Neuron (in vitro differentiated cells): ENCODE data around the gene KDM2A.

Experiments
- H2AFZ ChIP-seq: one replicate; pipeline ENCODE4 v1.6.1; 2013; ENCODE audit warnings: low read depth, mild to moderate bottlenecking, inconsistent platforms, low read length, moderate library complexity
- H3K27me3 ChIP-seq: one replicate; pipeline ENCODE4 v1.6.1; 2013; ENCODE audit warnings: low read length; ENCODE audit not compliant: insufficient read depth
- H3K36me3 ChIP-seq: one replicate; pipeline ENCODE4 v1.6.1; 2013; ENCODE audit warnings: low read length; ENCODE audit not compliant: insufficient read depth
- H3K4me1 ChIP-seq: one replicate; pipeline ENCODE4 v1.6.1; 2013; ENCODE audit warnings: low read length; ENCODE audit not compliant: insufficient read depth
- H3K4me3 ChIP-seq: 2 replicates; pipeline ENCODE4 v1.5.1; 2013; ENCODE audit warnings: mild to moderate bottlenecking, low read length, moderate library complexity
- H3K9me3 ChIP-seq: one replicate; pipeline ENCODE4 v1.6.1; 2013; ENCODE audit warnings: low read length

Gene KDM2A

GRCh38 chr11:67272327-67273259 lies 153.5 kb downstream of the KDM2A start:
- no peaks in the 10 kb centered on the region for H3K27me3 ChIP-seq
- H3K4me3 ChIP-seq, result no peak overlapping the region
- H2AFZ ChIP-seq, result no peak overlapping the region
- H3K36me3 ChIP-seq, result peaks cover 18% of the 10 kb centered on the region
- no peaks in the 10 kb centered on the region for H3K9me3 ChIP-seq
- peaks cover 34% of the 10 kb centered on the region for H3K4me1 ChIP-seq

- no peaks in the 10 kb centered on the region for H3K9me3 ChIP-seq
- peaks cover 15% of the 10 kb centered on the region for H3K36me3 ChIP-seq
- H2AFZ ChIP-seq, result no peak overlapping the region
- H3K27me3 ChIP-seq, result no peaks in the 10 kb centered on the region
- H3K4me1 ChIP-seq, result peaks cover 28% of the 10 kb centered on the region
- no peak overlapping the region for H3K4me3 ChIP-seq
These were observed 154.4 kb downstream of the KDM2A start for GRCh38 chr11:67273260-67273990.

- Histone ChIP-seq H3K4me1 (peaks cover 14% of the 10 kb centered on the region), H3K27me3 (no peaks in the 10 kb centered on the region), H3K36me3 (peaks cover 19% of the 10 kb centered on the region), H3K9me3 (no peaks in the 10 kb centered on the region), H3K4me3 (no peak overlapping the region), H2AFZ (no peak overlapping the region)
These were observed 155.9 kb downstream of the KDM2A start for GRCh38 chr11:67274768-67275605.

GRCh38 chr11:67275606-67276409 lies 156.7 kb downstream of the KDM2A start:
- Histone ChIP-seq H3K36me3 (peaks cover 27% of the 10 kb centered on the region), H3K4me3 (no peak overlapping the region), H2AFZ (no peak overlapping the region), H3K27me3 (no peaks in the 10 kb centered on the region), H3K9me3 (no peaks in the 10 kb centered on the region), H3K4me1 (peaks cover 6% of the 10 kb centered on the region)

GRCh38 chr11:67276781-67277230 lies 157.7 kb downstream of the KDM2A start:
- Histone ChIP-seq H3K4me1 (no peaks in the 10 kb centered on the region), H3K9me3 (no peaks in the 10 kb centered on the region), H3K27me3 (no peaks in the 10 kb centered on the region), H2AFZ (no peak overlapping the region), H3K36me3 (peaks cover 32% of the 10 kb centered on the region), H3K4me3 (no peak overlapping the region)

GRCh38 chr11:67277231-67277961 lies 158.3 kb downstream of the KDM2A start:
- no peak overlapping the region for H2AFZ ChIP-seq
- H3K9me3 ChIP-seq, result no peaks in the 10 kb centered on the region
- peaks cover 37% of the 10 kb centered on the region for H3K36me3 ChIP-seq
- H3K4me3 ChIP-seq, result no peak overlapping the region
- H3K27me3 ChIP-seq, result no peaks in the 10 kb centered on the region
- H3K4me1 ChIP-seq, result no peaks in the 10 kb centered on the region

- H3K27me3 ChIP-seq, result no peaks in the 10 kb centered on the region
- no peaks in the 10 kb centered on the region for H3K9me3 ChIP-seq
- H3K4me1 ChIP-seq, result no peaks in the 10 kb centered on the region
- peaks cover 44% of the 10 kb centered on the region for H3K36me3 ChIP-seq
- no peak overlapping the region for H3K4me3 ChIP-seq
- no peak overlapping the region for H2AFZ ChIP-seq
These were observed 159.3 kb downstream of the KDM2A start for GRCh38 chr11:67278135-67278938.

- Histone ChIP-seq H3K36me3 (peaks cover 51% of the 10 kb centered on the region), H3K4me1 (no peaks in the 10 kb centered on the region)
These were observed 160.0 kb downstream of the KDM2A start for GRCh38 chr11:67278939-67279588.

GRCh38 chr11:67279589-67280340 lies 160.7 kb downstream of the KDM2A start:
- Histone ChIP-seq H3K4me1 (no peaks in the 10 kb centered on the region), H3K4me3 (no peak overlapping the region), H2AFZ (no peak overlapping the region), H3K27me3 (no peaks in the 10 kb centered on the region), H3K36me3 (peaks cover 53% of the 10 kb centered on the region), H3K9me3 (no peaks in the 10 kb centered on the region)

More at GRCh38 chr11:67278939-67279588, 160.0 kb downstream of the KDM2A start:
- Histone ChIP-seq H3K4me3 (no peak overlapping the region), H2AFZ (no peak overlapping the region), H3K27me3 (no peaks in the 10 kb centered on the region), H3K9me3 (no peaks in the 10 kb centered on the region)

GRCh38 chr11:67280341-67280787 lies 161.3 kb downstream of the KDM2A start:
- Histone ChIP-seq H3K9me3 (no peaks in the 10 kb centered on the region), H3K4me1 (no peaks in the 10 kb centered on the region), H3K27me3 (no peaks in the 10 kb centered on the region), H3K4me3 (no peak overlapping the region), H2AFZ (no peak overlapping the region), H3K36me3 (peaks cover 54% of the 10 kb centered on the region)
